GM19397 (cell line): ENCODE data around the gene ABCC5.

Experiments
- ATAC-seq: cut with Tn5 transposase; IDR thresholded peaks from one replicate; pipeline ENCODE4 v1.9.1; 2021; ENCODE audit warnings: mild to moderate bottlenecking, moderate library complexity; ENCODE audit not compliant: unreplicated experiment

Gene ABCC5

DNA sequence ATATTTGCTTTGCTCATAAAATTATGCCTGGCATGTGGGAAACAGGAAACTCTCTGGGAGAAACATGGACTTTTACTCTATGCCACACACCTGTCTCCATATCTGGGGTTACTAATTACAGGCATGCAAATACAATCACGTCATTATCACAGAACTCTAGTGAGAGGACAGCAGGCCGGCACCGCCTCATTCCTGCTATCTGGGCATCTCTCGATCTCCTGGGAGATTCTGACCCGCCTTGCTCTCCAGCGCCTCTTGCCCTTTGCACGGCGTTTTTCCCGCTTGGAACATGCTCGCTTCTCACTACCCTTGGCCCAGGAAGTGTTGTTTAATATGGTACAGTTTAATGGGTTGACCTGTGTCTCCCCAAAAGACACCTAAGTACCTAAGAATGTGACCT, 87.6 kb downstream of the ABCC5 start:
- ATAC-seq = no peak

DNA sequence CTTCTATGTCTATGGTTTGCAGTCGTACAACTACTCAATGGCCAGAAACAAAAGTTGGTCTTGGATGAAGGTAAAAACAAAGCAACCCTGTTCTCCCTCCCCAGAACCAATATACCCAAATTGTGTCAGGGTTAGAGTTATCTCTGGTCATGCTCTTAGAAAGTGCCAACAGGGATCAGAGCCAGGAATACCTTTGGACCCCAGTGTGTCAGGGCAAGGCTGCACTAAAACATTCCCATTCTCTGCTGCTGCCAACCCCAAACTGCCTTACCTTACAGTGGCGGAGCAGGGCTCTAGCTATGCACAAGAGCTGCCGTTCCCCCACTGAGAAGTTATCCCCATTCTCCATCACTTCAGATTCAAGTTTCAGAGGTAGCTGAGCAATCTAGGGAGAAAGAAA, 90.6 kb downstream of the ABCC5 start:
- no peak for ATAC-seq

GRCh38 chr3:183924956-183925355, 92.7 kb downstream of the ABCC5 start:
- no peak for ATAC-seq

- ATAC-seq = no peak
Observed at GRCh38 chr3:183924543-183924942, 93.1 kb downstream of the ABCC5 start.

- ATAC-seq = no peak
Observed at GRCh38 chr3:183922421-183922820, 95.3 kb downstream of the ABCC5 start.

- no peak for ATAC-seq
Observed at GRCh38 chr3:183921096-183921495, 96.6 kb downstream of the ABCC5 start.

DNA sequence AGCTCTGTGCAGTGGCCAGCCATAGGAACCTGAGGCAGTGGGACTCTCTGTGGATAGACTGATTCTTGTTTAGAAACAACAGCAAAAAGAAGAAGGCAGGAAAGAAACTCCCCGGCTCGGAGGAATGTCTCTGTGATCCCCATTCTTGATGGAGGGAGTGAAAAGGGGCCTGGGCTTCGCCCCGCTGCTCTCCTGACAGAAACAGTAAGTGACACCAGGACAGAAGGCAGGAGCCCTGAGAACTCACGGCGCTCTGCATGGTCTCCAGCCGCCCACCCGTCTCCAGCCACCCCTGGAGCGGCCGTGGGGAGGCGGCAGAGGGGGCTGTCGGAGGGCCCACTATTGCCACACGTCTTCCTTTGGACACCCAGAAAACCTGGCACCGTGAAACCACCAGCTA, 97.3 kb downstream of the ABCC5 start:
- ATAC-seq = no peak

DNA sequence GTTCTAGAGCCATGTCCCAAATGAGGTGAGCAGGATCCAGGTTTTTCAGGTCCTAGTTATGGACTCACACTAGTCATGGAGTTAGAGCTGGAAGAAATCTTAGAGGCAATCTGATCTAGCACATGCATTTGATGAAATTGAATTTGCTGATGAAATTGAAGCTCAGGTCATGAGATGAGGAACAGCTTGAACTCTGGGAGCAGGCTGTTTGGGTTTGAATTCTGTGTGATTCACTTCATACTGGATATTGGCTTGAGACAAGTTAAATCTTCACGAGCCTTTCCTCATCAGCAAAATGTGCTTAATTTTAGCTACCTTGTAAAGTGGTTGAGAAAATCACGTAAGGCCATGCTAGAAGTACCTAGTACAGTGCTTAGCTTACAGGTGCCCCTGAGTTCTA, 99.5 kb downstream of the ABCC5 start:
- no peak for ATAC-seq

DNA sequence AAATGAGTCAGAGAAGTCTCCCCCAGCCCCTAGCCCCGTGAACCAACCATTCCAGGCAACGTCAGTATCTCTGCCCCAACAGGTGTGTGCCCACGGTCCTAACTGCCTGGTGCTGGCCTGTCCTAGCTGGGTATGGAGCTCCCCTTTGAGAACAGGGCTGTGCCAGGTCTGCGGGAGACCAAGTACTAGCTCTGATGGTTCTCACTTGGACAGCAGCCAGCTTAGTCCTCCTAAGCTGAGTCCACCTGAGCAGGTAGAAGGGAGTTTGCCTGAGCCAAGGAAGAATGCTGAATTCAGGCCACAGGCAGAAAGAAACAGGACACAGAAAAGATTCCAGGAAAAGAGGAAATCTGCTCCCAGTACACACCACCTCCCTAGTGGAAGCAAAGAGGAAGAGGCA, 99.9 kb downstream of the ABCC5 start:
- ATAC-seq = no peak

DNA sequence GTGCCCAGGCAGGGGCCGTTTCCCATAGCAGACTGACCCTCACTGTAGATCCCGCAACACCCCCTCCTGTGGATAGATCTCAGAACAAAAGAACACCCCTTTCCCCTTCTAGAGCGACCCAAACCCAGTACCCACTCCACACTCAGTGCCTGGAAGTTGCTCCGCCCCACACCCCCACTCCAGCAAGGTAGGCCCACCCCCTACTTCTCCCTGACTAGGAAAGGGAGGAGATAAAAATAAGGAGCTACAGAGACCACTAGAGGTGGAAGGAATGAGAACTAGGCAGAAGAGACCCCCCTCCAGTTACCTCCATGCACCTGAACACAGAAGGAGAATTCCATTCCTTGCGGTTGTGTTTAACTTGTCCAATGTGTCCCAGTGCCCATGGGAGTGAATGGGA, 102.8 kb downstream of the ABCC5 start:
- ATAC-seq = no peak

- ATAC-seq = no peak
Observed at GRCh38 chr3:183913580-183913920, 104.1 kb downstream of the ABCC5 start.

DNA sequence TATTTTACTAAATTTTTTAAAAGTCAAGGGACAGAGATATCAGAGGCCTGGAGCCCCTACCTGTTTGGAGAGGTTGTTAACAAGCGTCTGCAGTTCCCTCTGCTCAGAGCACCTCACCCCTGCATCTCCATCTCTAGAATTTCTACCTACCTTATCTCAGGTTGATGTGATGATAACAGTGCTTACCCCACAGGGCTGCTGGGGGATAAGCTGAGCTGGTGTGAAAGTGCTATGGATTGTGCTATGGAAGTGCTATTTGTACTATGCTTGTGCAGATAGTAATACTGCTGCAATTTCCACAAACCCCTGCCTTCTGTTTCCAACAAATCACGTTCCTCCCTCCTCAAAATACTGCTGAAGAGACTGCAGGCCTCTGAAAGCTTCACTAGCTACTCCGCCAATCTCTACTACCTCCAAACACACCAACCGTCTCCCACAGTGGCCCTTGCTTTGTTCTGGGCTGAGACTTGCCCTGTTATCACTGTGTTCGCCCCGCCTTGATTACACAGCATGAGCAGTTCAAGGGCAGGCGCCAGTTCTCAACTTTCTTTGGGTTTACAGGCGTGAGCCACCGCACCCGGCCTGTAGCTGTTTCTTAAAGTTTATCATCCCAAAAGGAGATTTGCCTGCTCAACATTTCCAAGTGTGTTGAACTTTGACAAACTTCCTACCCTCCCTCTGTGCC, 104.6 kb downstream of the ABCC5 start:
- ATAC-seq = no peak

DNA sequence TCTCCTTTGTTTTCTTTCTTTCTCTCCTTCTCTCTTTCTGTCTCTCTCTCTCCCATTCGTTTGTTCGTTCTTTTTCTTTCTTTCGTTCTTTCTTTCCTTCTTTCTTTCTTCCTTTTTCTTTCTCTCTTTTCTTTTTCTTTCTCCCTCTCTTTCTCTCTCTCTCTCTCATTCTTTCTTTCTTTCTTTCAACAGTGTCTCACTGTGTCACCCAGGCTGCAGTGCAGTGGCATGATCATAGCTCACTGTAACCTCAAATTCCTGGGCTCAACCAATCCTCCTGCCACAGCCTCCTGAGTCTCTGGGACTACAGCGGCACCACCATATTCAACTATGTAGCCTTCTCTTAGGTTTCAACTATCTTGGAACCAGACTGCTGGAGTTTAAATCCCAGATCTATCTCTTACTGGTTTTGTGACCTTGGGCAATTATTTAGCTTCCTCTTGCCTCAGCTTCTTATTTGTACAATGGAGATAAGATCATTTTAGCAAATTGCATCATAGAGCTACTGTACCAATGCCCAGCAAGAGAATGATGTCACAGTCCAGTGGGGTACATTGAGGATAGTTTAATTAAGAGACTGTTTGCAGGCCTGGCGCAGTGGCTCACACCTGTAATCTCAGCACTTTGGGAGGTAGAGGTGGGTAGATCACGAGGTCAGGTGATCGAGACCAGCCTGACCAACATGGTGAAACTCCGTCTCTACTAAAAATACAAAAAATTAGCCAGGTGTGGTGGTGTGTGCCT, 105.7 kb downstream of the ABCC5 start:
- no peak for ATAC-seq

GRCh38 chr3:183911087-183911486, 106.6 kb downstream of the ABCC5 start:
- no peak for ATAC-seq

GRCh38 chr3:183909030-183909600, 108.6 kb downstream of the ABCC5 start:
- ATAC-seq = no peak

DNA sequence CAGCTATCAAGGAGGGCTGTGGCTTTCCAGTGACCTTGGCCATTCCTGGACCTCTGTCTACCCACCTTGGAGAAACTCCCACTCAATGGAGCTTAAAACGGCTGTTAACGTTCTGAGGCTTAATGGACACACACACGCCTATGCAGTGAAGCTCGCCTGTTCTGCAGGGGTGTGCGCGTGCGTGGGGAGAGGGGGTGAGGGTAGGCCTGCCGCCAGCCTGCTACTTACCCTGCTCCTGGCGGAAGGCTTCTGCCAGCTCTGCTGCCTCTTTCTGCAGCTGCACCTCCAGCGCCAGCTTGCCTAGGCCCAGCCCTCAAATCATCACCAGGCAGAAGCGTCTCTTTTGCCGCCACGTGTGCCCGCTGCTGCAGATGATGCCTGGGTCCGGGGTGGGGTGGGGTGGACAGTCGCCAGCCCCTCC, 109.8 kb downstream of the ABCC5 start:
- ATAC-seq = no peak

GRCh38 chr3:183907176-183907575, 110.5 kb downstream of the ABCC5 start:
- ATAC-seq = no peak

DNA sequence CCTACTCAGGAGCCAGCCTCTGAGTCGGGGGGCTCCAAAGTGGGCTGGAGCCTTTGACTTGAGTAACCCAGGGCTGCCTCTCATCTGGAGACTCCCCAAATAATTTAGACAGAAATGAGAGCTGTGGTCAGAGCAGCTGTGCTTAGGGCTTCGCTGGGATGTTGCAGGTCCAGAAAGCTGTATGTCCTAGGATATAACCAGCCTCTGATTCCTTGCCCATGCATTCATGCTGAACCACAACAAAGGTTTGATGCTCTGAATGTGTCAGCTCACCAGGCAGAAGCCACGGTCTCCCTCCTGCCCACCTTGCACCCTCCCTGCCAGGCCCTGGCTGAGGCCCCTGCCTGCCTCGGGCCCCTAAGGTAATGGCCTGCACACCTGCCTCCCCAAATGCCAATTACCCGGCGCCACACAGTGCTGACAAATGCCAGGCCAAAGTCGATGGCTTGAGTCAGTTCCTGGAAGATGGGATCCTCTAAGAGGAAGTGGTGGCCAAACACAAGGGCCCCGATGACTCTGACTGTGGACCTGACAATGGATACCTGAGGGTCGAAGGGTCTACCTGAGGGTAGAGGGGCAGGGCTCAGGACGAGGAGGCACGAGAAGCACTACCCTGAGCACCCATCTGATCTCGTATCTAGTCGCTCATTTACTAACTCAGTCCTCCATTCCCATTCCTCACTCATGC, 111.3 kb downstream of the ABCC5 start:
- no peak for ATAC-seq

DNA sequence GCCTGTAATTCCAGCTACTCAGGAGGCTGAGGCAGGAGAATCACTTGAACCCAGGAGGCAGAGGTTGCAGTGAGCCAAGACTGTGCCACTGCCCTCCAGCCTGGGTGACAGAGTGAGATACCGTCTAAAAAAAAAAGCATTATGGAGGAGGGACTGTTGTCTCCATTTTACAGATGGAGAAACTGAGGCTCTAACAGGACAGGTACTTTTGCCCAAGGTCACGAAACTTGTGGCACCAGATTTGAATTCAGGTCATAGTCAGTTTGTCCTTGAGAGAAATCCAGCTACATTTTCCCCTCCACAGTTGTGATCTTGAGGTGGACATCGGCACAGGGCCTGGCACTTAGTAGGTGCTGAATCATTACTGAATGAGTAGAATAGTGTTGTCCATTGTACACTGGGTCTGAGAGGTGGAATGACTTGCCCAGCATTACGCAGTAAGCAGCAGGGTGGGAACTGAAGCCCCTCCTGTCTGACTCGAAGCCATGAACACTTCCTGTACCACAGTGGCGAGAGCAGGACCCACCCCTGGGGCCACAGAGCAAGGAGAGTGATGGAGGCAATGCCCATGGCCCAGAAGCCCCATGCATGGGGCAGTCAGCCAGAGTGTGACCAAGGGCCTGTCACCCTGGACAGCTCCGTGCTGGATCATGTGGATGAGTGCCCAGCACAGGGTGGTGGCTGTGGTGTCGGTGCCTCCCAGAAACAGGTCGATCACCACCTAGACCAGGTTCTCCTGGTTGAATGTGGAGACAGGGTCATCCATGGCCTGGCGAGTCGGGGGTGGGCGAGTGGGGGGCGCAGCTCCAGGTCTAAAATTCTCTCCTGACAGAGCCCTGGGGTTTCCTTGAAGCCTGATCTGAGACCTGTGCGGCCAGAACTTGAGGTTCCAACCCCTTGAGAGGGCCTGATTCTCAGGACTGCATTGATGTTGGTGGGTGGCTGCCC, 112.6 kb downstream of the ABCC5 start:
- ATAC-seq = no peak

DNA sequence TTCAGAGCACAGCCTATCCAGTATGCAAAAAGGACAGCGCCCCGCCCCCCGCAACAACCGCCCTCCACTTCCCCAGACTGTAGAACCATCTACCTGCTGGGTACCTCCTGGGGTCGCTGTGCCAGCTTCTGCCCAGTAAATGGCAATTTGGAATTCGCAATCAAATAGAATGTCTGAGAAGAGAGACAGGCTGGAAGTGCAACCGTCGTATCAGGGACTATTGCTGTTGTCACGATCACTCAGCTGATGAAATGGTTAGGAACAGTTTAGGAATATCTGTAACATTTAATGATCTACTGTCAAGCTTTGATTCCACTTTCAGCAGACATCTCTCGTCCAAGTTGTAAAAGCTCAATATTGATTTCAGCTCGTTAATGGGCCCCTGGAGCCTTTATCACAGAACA, 119.7 kb downstream of the ABCC5 start:
- no peak for ATAC-seq

GRCh38 chr3:183897606-183898005, 120.1 kb downstream of the ABCC5 start:
- no peak for ATAC-seq
